A549 (cell line): Measurements from ENCODE around the gene SLC4A4.

Source experiments
- CEBPB ChIP-seq, 2 experiments: fragments of >200 bp in 1 of 2; sonication (Bioruptor Twin) in 1 of 2; formaldehyde crosslinking in 1 of 2; IDR thresholded peaks; 2 replicates each; pipeline ENCODE4 v1.6.1; 2012 to 2016
- EP300 ChIP-seq, 2 experiments: fragments of >200 bp; sonication (Bioruptor Twin); formaldehyde crosslinking; IDR thresholded peaks; 2 replicates in 1 of 2; 3 replicates in 1 of 2; pipeline ENCODE4 v1.6.1; 2016 to 2017
- MAZ ChIP-seq: fragments of 150-350 bp; IDR thresholded peaks from 2 replicates; pipeline ENCODE4 v1.6.1; 2014; ENCODE audit warnings: antibody characterized with exemption, low read depth, low read length, borderline replicate concordance
- PBX3 ChIP-seq: IDR thresholded peaks from 2 replicates; pipeline ENCODE4 v1.6.1; 2012
- POLR2A ChIP-seq: IDR thresholded peaks from 2 replicates; pipeline ENCODE4 v1.6.1; 2012; ENCODE audit warnings: mild to moderate bottlenecking, low read length
- RARB ChIP-seq: fragments of 250-450 bp; sonication (Bioruptor Pico); IDR thresholded peaks from 2 replicates; pipeline ENCODE4 v1.8.0; 2021; ENCODE audit warnings: mild to moderate bottlenecking, moderate library complexity
- RCOR1 ChIP-seq: fragments of 150-350 bp; IDR thresholded peaks from 2 replicates; pipeline ENCODE4 v1.6.1; 2014; ENCODE audit warnings: antibody characterized with exemption, low read length, low read depth
- ZFP36 ChIP-seq: fragments of 450-650 bp; IDR thresholded peaks from 2 replicates; pipeline ENCODE4 v1.6.1; 2014; ENCODE audit warnings: borderline replicate concordance; ENCODE audit not compliant: partially characterized antibody
- TF ChIP-seq, protein P1 (sequence below): fragments of 200-600 bp; sonication (generic); IDR thresholded peaks from 2 replicates; pipeline ENCODE4 v1.6.1; 2016; ENCODE audit warnings: antibody characterized with exemption, mild to moderate bottlenecking, moderate library complexity
- TF ChIP-seq, protein P2 (sequence below): fragments of 150-350 bp; IDR thresholded peaks from 2 replicates; pipeline ENCODE4 v1.6.1; 2014; ENCODE audit warnings: low read depth, mild to moderate bottlenecking, low read length
- TF ChIP-seq, protein P3 (sequence below): fragments of >200 bp; sonication (Bioruptor Twin); formaldehyde crosslinking; IDR thresholded peaks from 3 replicates; pipeline ENCODE4 v1.5.1; 2016

GRCh38 chr4:71449040-71449439, 110.2 kb downstream of the SLC4A4 start:
- TF ChIP-seq, protein P1, sequence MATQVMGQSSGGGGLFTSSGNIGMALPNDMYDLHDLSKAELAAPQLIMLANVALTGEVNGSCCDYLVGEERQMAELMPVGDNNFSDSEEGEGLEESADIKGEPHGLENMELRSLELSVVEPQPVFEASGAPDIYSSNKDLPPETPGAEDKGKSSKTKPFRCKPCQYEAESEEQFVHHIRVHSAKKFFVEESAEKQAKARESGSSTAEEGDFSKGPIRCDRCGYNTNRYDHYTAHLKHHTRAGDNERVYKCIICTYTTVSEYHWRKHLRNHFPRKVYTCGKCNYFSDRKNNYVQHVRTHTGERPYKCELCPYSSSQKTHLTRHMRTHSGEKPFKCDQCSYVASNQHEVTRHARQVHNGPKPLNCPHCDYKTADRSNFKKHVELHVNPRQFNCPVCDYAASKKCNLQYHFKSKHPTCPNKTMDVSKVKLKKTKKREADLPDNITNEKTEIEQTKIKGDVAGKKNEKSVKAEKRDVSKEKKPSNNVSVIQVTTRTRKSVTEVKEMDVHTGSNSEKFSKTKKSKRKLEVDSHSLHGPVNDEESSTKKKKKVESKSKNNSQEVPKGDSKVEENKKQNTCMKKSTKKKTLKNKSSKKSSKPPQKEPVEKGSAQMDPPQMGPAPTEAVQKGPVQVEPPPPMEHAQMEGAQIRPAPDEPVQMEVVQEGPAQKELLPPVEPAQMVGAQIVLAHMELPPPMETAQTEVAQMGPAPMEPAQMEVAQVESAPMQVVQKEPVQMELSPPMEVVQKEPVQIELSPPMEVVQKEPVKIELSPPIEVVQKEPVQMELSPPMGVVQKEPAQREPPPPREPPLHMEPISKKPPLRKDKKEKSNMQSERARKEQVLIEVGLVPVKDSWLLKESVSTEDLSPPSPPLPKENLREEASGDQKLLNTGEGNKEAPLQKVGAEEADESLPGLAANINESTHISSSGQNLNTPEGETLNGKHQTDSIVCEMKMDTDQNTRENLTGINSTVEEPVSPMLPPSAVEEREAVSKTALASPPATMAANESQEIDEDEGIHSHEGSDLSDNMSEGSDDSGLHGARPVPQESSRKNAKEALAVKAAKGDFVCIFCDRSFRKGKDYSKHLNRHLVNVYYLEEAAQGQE: no peak
- no peak for TF ChIP-seq MAZ
- no peak for TF ChIP-seq PBX3
- no peak for TF ChIP-seq ZFP36
- TF ChIP-seq CEBPB (IDR thresholded peaks at IDR 0.05): no peak
- no peak for TF ChIP-seq RCOR1
- TF ChIP-seq, protein P2, sequence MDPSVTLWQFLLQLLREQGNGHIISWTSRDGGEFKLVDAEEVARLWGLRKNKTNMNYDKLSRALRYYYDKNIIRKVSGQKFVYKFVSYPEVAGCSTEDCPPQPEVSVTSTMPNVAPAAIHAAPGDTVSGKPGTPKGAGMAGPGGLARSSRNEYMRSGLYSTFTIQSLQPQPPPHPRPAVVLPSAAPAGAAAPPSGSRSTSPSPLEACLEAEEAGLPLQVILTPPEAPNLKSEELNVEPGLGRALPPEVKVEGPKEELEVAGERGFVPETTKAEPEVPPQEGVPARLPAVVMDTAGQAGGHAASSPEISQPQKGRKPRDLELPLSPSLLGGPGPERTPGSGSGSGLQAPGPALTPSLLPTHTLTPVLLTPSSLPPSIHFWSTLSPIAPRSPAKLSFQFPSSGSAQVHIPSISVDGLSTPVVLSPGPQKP: no peak
- TF ChIP-seq POLR2A: no peak
- no peak for TF ChIP-seq RARB (CRISPR knock-in tag)
- TF ChIP-seq, protein P3, sequence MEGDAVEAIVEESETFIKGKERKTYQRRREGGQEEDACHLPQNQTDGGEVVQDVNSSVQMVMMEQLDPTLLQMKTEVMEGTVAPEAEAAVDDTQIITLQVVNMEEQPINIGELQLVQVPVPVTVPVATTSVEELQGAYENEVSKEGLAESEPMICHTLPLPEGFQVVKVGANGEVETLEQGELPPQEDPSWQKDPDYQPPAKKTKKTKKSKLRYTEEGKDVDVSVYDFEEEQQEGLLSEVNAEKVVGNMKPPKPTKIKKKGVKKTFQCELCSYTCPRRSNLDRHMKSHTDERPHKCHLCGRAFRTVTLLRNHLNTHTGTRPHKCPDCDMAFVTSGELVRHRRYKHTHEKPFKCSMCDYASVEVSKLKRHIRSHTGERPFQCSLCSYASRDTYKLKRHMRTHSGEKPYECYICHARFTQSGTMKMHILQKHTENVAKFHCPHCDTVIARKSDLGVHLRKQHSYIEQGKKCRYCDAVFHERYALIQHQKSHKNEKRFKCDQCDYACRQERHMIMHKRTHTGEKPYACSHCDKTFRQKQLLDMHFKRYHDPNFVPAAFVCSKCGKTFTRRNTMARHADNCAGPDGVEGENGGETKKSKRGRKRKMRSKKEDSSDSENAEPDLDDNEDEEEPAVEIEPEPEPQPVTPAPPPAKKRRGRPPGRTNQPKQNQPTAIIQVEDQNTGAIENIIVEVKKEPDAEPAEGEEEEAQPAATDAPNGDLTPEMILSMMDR: no peak
- no peak for TF ChIP-seq EP300 (IDR thresholded peaks at IDR 0.05)
